K562 (cell line): ENCODE data around the gene CNOT10. TPM values are rescaled to one million over a fixed set of nuclear protein-coding genes. Genes with fewer than 3 reads are reported as not detected.

ENCODE experiments used
- ARID3A ChIP-seq: IDR thresholded peaks from 2 replicates; pipeline ENCODE4 v1.6.1; 2012; ENCODE audit warnings: low read depth, low read length, improper control_type of control experiment, borderline replicate concordance
- ATF3 ChIP-seq, 2 experiments: fragments of 450-650 bp in 1 of 2; sonication (generic) in 1 of 2; formaldehyde crosslinking in 1 of 2; IDR thresholded peaks in 1 of 2; conservative IDR thresholded peaks in 1 of 2; 2 replicates each; pipeline versions ENCODE4 v1.6.1 to v1.8.1; 2016 to 2023; ENCODE audit warnings: mild to moderate bottlenecking in 2 of 2, moderate library complexity in 2 of 2, inconsistent platforms in 1 of 2, missing genetic modification reagents in 1 of 2
- BHLHE40 ChIP-seq: IDR thresholded peaks from 2 replicates; pipeline ENCODE4 v1.6.1; 2011; ENCODE audit warnings: low read length, improper control_type of control experiment
- CREB3L1 ChIP-seq: fragments of 450-650 bp; IDR thresholded peaks from 2 replicates; pipeline ENCODE4 v1.6.1; 2014; ENCODE audit warnings: low read depth, mild to moderate bottlenecking, moderate library complexity, borderline replicate concordance
- DIDO1 ChIP-seq: fragments of 450-650 bp; IDR thresholded peaks from 2 replicates; pipeline ENCODE4 v1.6.1; 2016; ENCODE audit warnings: low read depth, missing biosample characterization, missing genetic modification characterization
- ELF4 ChIP-seq: fragments of 450-650 bp; formaldehyde crosslinking; IDR thresholded peaks from 2 replicates; pipeline ENCODE4 v1.4.0; 2022; ENCODE audit warnings: missing genetic modification characterization
- HLTF ChIP-seq: fragments of 450-650 bp; IDR thresholded peaks from 2 replicates; pipeline ENCODE4 v1.6.1; 2016
- MAFG ChIP-seq: fragments of 450-650 bp; conservative IDR thresholded peaks from 2 replicates; pipeline ENCODE4 v1.6.1; 2016; ENCODE audit warnings: missing genetic modification characterization, missing compliant biosample characterization
- MEF2A ChIP-seq: IDR thresholded peaks from 2 replicates; pipeline ENCODE4 v1.6.1; 2011; ENCODE audit warnings: low read depth, mild to moderate bottlenecking, low read length, moderate library complexity; ENCODE audit not compliant: control insufficient read depth
- NKRF ChIP-seq: fragments of 450-650 bp; IDR thresholded peaks from 2 replicates; pipeline ENCODE4 v1.6.1; 2016; ENCODE audit warnings: borderline replicate concordance
- NONO ChIP-seq, 2 experiments: fragments of 200-400 bp in 1 of 2; fragments of 450-650 bp in 1 of 2; formaldehyde crosslinking in 1 of 2; IDR thresholded peaks; 2 replicates each; pipeline ENCODE4 v1.6.1; 2017; ENCODE audit warnings: low read depth in 2 of 2, mild to moderate bottlenecking in 2 of 2, moderate library complexity in 2 of 2, low read length in 1 of 2
- POLR2H ChIP-seq: IDR thresholded peaks from 2 replicates; pipeline ENCODE4 v1.6.1; 2016; ENCODE audit warnings: missing genetic modification characterization, low read depth, mild to moderate bottlenecking, control low read depth, missing compliant biosample characterization, moderate library complexity
- RBM14 ChIP-seq: fragments of 200-400 bp; formaldehyde crosslinking; IDR thresholded peaks from 2 replicates; pipeline ENCODE4 v1.6.1; 2018; ENCODE audit warnings: low read depth, mild to moderate bottlenecking, low read length, moderate library complexity, borderline replicate concordance; ENCODE audit not compliant: insufficient read depth
- RFX1 ChIP-seq: fragments of 450-650 bp; IDR thresholded peaks from 2 replicates; pipeline ENCODE4 v1.6.1; 2016; ENCODE audit warnings: mild to moderate bottlenecking, moderate library complexity
- SMARCA4 ChIP-seq: fragments of 450-650 bp; IDR thresholded peaks from 2 replicates; pipeline ENCODE4 v1.6.1; 2016
- SMARCB1 ChIP-seq: IDR thresholded peaks from 2 replicates; pipeline ENCODE4 v1.6.1; 2011; ENCODE audit warnings: improper control_type of control experiment, low read depth; ENCODE audit not compliant: insufficient read length
- TAF1 ChIP-seq: IDR thresholded peaks from 2 replicates; pipeline ENCODE4 v1.6.1; 2011; ENCODE audit warnings: mild to moderate bottlenecking, low read length, moderate library complexity; ENCODE audit not compliant: insufficient read depth, control insufficient read depth, severe bottlenecking; ENCODE audit errors: extremely low read depth
- TEAD2 ChIP-seq: fragments of 450-650 bp; IDR thresholded peaks from 2 replicates; pipeline ENCODE4 v1.6.1; 2016; ENCODE audit warnings: missing genetic modification characterization, control low read depth, missing compliant biosample characterization
- YBX1 ChIP-seq: fragments of 450-650 bp; IDR thresholded peaks from 2 replicates; pipeline ENCODE4 v1.7.1; 2016; ENCODE audit warnings: mild to moderate bottlenecking
- YY1 ChIP-seq, 3 experiments: IDR thresholded peaks; 2 replicates each; pipeline ENCODE4 v1.6.1; 2011; ENCODE audit warnings: low read length in 2 of 3, mild to moderate bottlenecking in 2 of 3, moderate library complexity in 2 of 3, borderline replicate concordance in 1 of 3, control low read depth in 1 of 3, low read depth in 1 of 3; ENCODE audit not compliant: insufficient read depth in 3 of 3, insufficient replicate concordance in 2 of 3, control insufficient read depth in 1 of 3, insufficient read length in 1 of 3; ENCODE audit errors: extremely low read depth in 1 of 3
- ZNF146 ChIP-seq: IDR thresholded peaks from one replicate; pipeline ENCODE4 v1.6.1; 2018; ENCODE audit warnings: missing compliant biosample characterization; ENCODE audit not compliant: unreplicated experiment
- ZNF24 ChIP-seq: fragments of 450-650 bp; IDR thresholded peaks from 2 replicates; pipeline ENCODE4 v1.6.1; 2016
- ZNF316 ChIP-seq: fragments of 450-650 bp; IDR thresholded peaks from 2 replicates; pipeline ENCODE4 v1.6.1; 2016
- polyA plus RNA-seq, 8 experiments: library from polyadenylated mRNA; depleted of rRNA in 4 of 8; stranded (reverse) in 5 of 8; unstranded in 3 of 8; fragments of >200 nt; fragmentation: Nextera tagmentation in 2 of 8; fragmentation: Illumina TruSeq in 1 of 8; extraction: Ambion mirVana in 2 of 8; extraction: Trizol in 1 of 8; gene quantifications; 2 replicates each; pipeline versions ENCODE4 v1.2.1 to v1.2.3, GENCODE V29; 2011 to 2014; ENCODE audit warnings: inconsistent platforms in 1 of 8, missing spikeins in 1 of 8
- total RNA-seq, 7 experiments: library from RNA; depleted of rRNA in 6 of 7; stranded (reverse); fragments of >200 nt in 6 of 7; fragmentation: Illumina TruSeq in 2 of 7; extraction: Trizol in 2 of 7; gene quantifications; 2 replicates each; pipeline versions ENCODE4 v1.2.1 to v1.2.3, GENCODE V29; 2011 to 2021; ENCODE audit warnings: low replicate concordance in 1 of 7

Gene CNOT10
- total and polyA plus RNA-seq, 9 of the 15 experiments (the other 6 are each of a cell fraction or from before 2014, with no cell fraction given), result 35.7 to 114 (median 81.9) TPM

DNA sequence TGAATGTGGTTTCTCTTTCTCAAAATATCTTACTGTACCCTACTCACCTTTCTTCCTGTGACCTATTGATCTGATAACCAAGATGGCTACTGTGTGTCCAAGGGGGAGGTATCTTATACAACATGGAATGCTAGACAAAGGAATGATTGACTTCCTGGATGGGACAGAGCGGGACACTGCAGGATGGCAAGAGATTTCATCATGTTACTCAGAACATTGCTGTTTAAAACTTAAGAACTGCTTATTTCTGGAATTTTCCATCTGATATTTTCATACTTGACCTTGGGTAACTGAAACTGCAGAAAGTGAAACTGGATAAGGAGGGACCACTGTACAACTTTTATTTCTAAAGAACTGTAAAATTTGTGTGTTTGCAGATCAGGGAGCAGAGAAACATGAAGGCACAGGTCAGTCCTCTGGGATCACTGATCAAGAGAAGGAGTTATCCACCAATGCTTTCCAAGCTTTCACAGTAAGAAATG is 18.5 kb downstream of the CNOT10 start (continued):
- TF ChIP-seq MEF2A, result no peak
- no peak for TF ChIP-seq ARID3A
- no peak for TF ChIP-seq ELF4 (CRISPR knock-in tag)
- TF ChIP-seq TAF1, result no peak
- no peak for TF ChIP-seq SMARCB1
- no peak for TF ChIP-seq RBM14
- TF ChIP-seq BHLHE40, result no peak
- TF ChIP-seq HLTF, result no peak
- no peak for TF ChIP-seq NKRF
- TF ChIP-seq TEAD2 (tag), result no peak
- no peak for TF ChIP-seq NONO (IDR thresholded peaks at IDR 0.05; ENCODE audit: low read depth in 2 of 2, low read length in 1 of 2)
- TF ChIP-seq MAFG (tag), result no peak
- peak; percentile 73; the same call in 1 of the 2 replicates for TF ChIP-seq ATF3 (IDR thresholded peaks at IDR 0.05)
- TF ChIP-seq ATF3 (CRISPR knock-in tag; conservative IDR thresholded peaks at IDR 0.05), result no peak
- TF ChIP-seq YY1 (IDR thresholded peaks at IDR 0.05; ENCODE audit: borderline replicate concordance in 1 of 3, control insufficient read depth in 1 of 3, extremely low read depth in 1 of 3, insufficient read depth in 3 of 3, insufficient read length in 1 of 3, insufficient replicate concordance in 2 of 3, low read depth in 1 of 3, low read length in 2 of 3), result peak in 1 of 3 experiments; percentile 55
- TF ChIP-seq ZNF316, result no peak
- peak; percentile 73 for TF ChIP-seq POLR2H (tag)
- TF ChIP-seq ZNF24, result no peak
- TF ChIP-seq SMARCA4, result no peak; the same call in 1 of the 2 replicates
- no peak for TF ChIP-seq ZNF146 (CRISPR knock-in tag)
- no peak for TF ChIP-seq DIDO1 (tag)
- TF ChIP-seq CREB3L1, result no peak
- no peak for TF ChIP-seq YBX1
- no peak for TF ChIP-seq RFX1
